ENCODE measurements around the gene NUP98.
"Not testable (repeated sequence)": the region's sequence is repeated elsewhere in the genome, so short reads cannot be mapped to it uniquely, and the experiment has no call there.

Gene NUP98

DNA sequence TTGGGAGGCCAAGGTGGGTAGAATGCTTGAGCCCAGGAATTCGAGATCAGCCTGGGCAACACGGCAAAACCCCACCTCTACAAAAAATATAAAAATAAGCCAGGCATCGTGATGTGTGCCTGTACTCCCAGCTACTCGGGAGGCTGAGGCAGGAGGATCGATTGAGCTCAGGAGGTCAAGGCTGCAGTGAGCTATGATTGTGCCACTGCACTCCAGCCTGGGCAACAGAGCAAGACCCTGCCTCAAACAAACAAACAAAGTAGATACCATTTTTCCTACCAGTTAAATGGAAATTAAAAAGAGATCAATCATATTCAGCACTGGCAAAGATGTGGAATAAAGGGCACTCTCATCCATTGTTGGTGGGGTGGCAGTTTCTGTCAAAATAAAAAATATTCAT is 140.0 kb downstream of the NUP98 start:
- H3K4me3 ChIP-seq, H3K27ac ChIP-seq: not testable (repeated sequence)

DNA sequence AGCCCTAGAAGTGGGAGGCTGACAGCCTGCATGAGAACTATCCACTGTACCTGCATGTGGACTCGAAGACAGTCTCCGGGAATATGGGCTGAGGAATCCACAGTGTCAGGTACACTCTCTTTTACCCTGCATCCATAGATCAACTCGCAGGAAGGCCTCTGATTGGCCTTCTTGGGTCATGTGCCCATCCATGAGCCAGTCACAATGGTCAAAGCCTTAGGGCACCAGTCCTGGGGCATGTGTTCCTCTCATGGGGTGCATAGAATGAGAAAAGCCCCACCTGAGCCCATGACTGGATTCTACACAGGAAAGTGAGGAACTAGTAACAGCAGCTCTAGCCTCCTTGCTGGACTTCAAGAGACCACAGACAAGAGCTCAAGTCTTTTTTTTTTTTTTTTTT is 141.8 kb downstream of the NUP98 start:
- Histone ChIP-seq H3K27ac (no peak overlapping the region), H3K4me3 (no peak overlapping the region)

DNA sequence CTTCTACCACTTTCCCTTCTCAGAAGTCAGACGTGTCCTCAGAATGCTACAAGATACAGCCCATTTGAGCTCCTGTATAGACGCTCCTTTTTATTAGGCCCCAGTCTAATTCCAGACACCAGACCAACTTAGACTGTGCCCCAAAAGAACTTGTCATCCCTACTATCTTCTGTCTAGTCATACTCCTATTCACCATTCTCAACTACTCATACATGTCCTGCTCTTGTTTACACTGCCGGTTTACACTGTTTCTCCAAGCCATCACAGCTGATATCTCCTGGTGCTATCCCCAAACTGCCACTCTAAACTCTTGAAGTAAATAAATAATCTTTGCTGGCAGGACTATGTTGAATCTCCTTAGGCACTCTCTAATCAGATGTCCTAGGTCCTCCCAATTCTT is 144.8 kb downstream of the NUP98 start:
- not testable (repeated sequence) for H3K27ac ChIP-seq, H3K4me3 ChIP-seq

DNA sequence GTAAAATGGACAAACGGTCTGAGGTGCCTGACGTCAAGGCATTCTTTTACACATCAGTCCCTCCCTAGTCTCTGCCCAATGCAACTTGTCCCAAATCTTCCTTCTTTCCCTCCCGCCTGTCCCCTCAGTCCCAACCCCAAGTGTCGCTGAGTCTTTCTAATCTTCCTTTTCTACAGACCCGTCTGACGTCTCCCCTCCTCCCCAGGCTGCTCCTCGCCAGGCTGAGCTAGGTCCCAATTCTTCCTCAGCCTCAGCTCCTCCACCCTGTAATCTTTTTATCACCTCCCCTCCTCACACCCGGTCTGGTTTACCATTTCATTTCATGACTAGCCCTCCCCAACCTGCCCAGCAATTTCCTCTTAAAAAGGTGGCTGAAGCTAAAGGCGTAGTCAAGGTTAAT is 148.0 kb downstream of the NUP98 start:
- H3K4me3 ChIP-seq, H3K27ac ChIP-seq: not testable (repeated sequence)

DNA sequence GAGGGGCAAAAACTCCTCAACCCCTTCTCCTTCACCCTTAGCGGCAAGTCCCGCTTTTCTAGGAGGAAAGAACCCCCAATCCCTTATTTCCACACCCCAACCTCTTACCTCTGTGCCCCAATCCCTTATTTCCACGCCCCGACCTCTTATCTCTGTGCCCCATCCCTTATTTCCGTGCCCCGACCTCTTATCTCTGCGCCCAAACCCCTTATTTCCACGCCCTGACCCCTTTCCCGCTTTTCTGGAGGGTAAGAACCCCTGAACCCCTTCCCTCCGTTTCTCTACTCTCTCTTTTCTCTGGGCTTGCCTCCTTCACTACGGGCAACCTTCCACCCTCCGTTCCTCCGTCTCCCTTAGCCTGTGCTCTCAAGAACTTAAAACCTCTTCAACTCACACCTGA is 148.5 kb downstream of the NUP98 start:
- H3K27ac ChIP-seq, H3K4me3 ChIP-seq: not testable (repeated sequence)

DNA sequence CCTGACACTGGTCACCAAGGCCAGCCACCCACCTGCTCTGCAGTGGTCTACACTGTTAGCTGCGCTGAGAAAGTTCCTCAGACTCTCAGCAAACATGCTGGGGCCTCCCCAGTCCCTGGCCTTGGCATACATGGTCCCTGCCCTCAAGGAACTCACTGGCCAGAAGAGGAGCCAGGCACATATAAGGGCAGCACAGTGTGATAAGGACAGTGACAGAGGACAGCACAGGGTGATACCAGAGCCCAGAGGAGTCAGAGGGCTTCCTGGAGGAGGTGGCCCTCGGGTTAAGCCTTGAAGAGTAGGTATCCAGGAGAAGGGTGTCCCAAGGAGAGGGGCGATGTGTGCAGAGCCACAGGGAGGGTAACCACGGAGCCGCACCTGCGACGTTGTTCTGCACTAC is 151.8 kb downstream of the NUP98 start:
- no peak overlapping the region for H3K27ac ChIP-seq
- no peak overlapping the region for H3K4me3 ChIP-seq

DNA sequence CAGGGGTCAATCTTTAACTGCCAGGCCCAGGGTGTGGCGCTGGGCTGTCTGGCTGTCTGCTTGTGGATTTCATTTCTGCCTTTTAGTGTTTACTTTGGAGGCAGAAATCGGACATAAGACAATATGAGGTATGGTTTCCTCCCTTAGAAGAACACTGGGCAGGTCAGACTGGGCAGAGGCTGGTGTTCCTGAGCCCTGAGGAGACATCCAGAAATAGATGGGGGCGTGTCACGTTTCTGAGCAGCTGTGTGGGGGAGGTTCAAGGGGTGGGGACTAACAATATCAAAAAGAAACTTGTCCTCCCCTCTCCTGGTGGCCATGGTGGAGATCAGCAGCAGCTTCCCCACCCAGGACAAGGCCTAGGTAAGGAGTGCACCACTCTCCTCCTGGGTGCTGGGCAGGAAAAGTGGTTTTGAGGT is 152.5 kb downstream of the NUP98 start, which contains the start of gene ART1:
Gene ART1, plus strand, starts transcription at position 312 of the 419 bp plus-strand sequence. CDS start 14,086 bp downstream, outside the sequence.
- H3K4me3 ChIP-seq: no peak within 1 kb of the TSS
- no peak within 1 kb of the TSS for H3K27ac ChIP-seq

DNA sequence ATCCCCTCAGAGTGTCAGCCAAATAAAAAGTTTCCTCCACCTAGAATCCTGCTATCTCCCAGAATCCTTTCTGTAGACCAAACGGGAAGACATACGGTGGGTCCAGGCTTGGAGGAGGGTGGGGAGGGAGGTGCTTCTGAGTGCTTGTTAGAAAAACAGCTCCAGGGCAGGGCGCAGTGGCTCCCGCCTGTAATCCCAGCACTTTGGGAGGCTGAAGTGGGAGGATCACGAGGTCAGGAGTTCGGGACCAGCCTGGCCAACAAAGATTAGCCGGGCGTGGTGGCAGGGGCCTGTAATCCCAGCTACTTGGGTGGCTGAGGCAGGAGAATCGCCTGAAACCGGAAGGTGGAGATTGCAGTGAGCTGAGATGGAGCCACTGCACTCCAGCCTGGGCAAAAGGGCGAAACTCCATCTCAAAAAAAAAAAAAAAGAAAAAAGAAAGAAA is 154.2 kb downstream of the NUP98 start:
- peak overlapping the region in 1 of 7 experiments; percentile 50 for H3K4me3 ChIP-seq
- H3K27ac ChIP-seq: not testable (repeated sequence)

DNA sequence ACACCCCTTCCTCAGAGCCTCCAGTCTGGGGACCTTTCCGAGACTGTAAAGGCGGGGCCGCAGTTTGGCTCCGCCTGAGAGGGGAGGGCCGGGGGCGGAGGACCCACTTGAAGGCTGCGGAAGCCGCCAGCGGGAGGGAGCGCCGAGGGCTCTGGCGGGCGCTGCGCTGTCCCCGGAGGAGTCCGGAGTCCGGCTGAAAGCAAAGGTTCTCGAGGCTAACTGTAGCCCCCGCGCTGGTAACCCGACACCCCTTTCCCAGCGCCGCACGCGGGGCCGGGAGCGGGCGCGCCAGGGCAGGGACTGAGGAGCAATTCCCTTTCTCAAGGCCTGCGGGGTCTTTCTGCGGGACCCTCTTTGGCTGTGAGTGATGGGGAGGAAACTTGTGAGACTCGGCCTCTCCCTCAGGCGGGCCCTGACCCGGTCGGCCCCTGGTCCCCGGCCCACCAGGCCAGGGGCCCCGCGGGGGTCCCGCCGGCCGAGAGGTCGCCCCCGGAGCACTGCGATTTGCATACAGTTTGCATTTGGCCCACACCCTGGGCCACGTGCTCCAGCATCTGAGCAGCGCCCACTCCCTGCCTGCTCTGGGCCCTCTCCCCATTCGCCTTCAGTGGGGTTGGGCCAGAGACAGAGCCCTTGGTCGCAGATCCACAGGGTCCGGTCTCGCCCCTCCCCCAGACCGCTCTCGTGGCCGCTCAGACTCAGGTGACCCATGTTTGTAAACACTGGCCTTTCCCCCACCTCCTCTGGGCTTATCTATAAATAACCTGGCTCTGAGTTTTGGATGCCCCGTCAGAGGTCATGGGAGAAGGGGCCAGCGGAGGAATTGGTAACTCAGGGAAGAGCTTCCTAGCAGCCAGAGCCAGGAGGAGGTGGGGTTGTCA is 155.0 kb downstream of the NUP98 start:
- Histone ChIP-seq H3K4me3 (peak overlapping the region; percentile 19 to 55 (median 44)), H3K27ac (peak overlapping the region in 10 of 21 experiments; percentile 1 to 64 (median 29))

DNA sequence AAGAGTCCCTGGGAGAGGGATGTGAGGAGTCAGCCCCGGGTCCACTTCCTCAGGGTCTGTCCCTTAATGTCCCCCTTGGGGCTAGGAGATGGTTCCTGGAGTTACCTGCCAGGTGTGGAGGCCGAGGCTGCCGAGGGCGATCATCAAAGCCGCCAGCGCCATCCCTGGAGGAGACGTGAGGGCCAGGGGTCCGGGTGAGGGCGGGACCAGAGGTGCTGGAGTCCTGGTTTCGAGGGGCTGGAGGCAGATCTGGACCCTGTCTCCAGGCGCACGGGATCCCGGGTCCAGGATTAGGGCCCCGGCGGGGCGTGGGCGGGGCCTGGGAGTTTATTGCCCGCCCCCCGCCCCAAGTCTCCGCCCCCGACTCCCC is 155.7 kb downstream of the NUP98 start, which contains the start of gene ART5:
Gene ART5, minus strand, starts transcription at position 292 of the 370 bp plus-strand sequence. Its CDS starts 130 bp downstream, at position 162.
- Histone ChIP-seq H3K27ac (peak within 1 kb of the TSS in 10 of 21 experiments; percentile 1 to 64 (median 29)), H3K4me3 (peak within 1 kb of the TSS; percentile 19 to 55 (median 44))

DNA sequence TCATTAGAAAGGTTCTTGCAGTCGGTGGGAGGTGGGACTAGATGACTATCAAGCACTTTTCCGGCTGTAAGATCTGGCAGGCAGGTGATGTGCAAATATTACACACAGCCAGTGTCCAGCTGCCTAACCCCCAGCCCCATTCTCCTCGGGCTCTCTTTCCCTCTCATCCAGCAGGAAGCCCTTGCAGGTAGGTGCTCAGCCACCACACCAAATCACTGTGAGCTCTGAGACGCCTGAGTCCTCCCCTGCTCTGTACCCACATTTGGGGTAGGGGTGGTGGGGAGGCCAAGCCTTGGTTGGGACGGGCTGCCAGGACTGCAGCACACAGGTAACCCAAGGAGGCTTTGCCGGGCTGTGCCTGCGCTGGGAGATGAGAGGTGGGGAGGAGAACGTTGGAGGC is 156.2 kb downstream of the NUP98 start:
- H3K4me3 ChIP-seq: no peak overlapping the region
- no peak overlapping the region for H3K27ac ChIP-seq

DNA sequence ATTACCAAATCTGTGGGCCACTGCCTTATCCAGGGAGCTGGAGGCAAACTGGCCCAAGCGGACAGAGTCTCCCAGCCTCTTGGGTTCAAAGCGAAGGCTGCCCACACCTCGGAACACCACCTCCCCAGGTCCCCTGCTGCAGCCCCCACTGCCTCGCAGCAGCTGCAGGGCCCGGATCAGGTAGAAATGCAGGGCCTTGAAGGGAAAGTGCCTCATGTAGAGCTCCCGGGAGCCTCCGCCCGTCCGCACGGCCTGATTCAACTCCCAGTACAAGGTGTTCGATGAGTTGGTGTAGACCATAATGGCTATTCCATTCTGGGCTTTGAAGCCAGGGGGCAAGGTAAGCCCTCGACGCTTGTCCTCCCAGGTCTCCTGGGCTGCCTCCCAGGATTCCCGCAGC is 157.5 kb downstream of the NUP98 start:
- H3K4me3 ChIP-seq: no peak overlapping the region
- H3K27ac ChIP-seq: no peak overlapping the region

DNA sequence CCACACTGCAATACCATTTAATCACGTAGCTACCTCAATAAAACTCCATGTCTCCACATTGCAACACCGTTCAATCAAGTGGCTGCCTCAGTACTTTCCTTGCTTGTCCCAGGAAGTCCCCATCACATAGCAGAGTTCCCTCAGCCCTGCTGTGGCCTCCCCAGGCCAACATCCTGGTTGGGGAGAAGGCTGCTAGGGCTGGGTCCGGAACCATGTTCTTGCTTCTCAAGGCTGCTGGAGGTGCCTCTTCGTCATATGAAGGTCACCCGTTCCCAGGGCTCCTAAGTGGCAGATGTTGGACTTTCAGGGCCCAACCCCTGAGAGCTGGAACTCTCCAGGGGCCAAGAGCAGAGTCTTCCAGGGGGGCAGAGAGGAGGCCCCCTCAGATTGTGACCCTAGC is 158.8 kb downstream of the NUP98 start:
- Histone ChIP-seq H3K27ac (no peak overlapping the region), H3K4me3 (no peak overlapping the region)

DNA sequence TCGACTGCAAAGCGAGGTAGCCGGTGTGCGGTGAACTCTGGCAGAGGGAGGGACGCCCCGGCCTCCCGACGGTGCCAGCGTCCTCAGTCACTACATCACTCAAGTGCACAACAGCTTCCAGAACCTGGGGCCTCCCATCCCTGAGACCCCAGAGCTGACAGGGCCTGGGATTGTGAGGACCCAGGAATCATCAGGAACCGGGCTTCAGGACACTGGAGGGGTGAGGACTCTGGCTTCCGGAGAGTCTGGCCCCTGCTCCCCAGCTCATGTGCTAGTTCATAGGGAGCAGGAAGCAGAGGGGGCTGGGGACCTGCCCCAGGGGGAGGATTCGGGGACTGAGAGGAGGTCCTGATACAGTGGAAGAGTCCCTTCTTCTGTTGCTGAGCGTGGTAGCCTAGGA is 160.2 kb downstream of the NUP98 start:
- no peak overlapping the region for H3K27ac ChIP-seq

DNA sequence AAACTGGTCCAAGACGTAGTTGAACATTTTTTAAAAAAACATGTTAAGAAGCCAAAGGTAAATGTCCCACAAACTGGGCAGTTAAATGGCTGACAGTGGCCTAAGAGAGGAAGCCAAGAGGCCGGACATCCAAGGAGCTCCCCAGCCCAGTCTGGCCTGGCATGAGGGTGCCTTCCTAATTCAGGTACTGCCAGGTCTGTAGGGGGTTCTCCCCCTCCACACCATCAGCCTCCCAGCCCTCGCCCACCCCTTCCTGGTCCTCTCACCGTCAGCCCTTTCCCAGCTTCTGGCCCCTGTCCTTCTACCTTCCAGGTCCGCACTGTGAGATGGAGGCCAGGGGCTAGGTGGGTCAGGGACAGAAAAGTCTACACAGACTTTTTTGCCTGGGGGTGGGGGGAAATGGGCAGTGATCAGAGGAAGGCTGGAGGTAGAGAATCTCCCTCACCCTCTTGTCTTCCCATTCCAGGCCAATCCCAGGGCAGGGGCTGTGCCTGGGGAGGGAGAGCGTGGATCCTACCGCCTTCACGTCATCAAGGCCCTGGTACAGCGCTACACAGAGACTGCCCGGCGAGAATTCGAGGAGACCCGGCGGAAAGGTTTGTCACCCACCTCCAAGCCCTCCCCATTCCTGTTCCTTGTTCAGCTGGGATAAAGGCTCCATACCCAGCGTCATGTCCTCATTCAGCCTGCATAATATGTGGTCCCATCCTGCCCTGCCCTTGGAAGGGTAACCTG is 161.5 kb downstream of the NUP98 start:
- no peak overlapping the region for H3K27ac ChIP-seq
- H3K4me3 ChIP-seq: no peak overlapping the region

More for the DNA sequence above, 160.2 kb downstream of the NUP98 start:
- H3K4me3 ChIP-seq: no peak overlapping the region

DNA sequence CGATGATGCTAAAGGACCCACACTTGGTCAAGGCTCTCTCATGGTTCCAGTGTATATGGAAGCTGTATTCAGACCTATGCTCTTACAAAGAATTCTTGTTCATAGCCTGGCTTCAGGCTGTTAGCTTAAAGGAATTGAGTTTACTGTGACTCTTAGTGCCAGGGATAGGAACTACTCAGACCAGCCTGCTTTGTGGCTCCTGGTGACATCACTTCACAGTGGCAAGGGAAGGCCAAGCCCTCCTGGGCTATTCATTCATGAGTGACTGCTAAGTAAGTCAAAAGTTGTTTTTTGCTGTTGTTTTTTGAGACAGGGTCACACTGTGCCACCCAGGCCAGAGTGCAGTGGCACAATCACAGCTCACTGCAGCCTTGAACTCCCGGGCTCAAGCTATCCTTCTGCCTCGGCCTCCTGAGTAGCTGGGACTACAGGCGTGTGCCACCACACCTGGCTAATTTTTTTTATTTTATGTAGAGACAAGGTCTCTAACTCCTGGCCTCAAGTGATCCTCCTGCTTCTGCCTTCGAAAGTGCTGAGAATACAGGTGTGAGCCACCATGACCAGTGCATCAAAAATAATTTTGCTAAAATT is 165.2 kb downstream of the NUP98 start:
- Histone ChIP-seq H3K4me3 (no peak overlapping the region), H3K27ac (no peak overlapping the region)

DNA sequence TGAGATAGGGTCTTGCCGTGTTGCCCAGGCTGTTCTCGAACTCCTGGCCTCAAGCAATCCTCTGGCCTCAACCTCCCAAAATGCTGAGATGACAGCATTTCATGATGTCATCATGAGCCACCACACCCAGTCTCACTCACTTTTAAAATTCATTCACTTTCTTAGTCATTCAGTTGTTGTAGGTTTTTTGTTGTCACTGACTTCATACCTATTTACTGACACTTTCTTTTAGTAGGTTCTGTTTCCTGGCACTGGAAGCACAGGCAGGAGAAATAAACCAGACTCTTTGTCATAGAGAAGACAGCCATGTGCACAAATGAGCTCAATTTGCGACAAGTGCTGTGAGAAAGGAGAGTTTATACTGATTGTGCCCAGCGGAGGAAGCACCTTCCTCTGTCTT is 166.0 kb downstream of the NUP98 start:
- Histone ChIP-seq H3K4me3 (no peak overlapping the region), H3K27ac (no peak overlapping the region)

DNA sequence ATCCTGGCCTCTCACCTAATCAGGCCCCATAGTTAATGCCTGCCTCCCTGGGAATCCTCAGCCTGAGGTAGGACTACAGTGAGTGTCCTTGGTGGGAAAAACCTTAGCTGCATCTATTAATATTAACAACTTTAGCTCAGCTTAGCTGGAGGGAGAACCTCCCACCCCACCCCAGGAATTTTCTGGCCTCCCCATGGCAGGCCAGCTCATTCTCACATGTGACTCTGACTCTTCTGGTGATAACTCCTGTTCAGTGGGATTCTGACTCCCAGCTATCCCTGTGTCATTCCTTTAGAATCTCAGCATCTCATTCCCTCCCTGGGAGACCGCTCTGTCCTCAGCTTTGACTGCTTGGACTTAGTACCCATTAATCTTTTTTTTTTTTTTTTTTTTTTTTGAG is 170.1 kb downstream of the NUP98 start:
- Histone ChIP-seq H3K4me3 (no peak overlapping the region), H3K27ac (peak overlapping the region in 1 of 21 experiments; percentile 18)

DNA sequence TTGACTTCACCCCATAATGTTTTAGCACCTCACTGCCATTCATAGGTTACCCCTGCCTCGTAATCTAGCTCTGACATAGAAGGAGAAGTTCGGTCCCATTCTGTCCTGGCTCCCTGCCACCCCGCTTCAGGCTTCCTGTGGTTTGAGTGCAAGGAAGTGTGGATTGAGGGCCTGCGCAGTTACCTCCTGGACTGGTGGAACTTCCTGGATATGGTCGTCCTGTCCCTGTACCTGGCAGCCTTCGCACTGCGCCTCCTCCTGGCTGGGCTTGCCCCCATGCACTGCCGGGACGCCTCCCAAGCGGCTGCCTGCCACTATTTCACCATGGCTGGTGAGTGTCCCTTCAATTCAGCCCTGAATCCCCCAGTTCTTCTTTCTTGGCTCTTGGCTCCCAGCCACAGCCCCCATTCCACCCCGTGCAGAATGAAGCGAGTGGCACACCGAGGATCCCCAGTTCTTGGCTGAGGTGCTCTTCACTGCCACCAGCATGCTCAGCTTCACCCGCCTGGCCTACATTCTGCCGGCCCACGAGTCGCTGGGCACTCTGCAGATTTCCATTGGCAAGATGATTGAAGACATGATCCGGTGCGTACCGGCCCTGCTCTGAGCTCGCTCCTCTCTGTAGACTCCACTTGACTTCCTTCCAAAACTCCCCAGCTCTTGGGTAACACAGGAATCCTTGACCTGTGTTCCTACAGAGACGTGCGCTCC is 170.9 kb downstream of the NUP98 start:
- Histone ChIP-seq H3K27ac (peak overlapping the region in 2 of 21 experiments; percentile 18 to 25), H3K4me3 (no peak overlapping the region)

All from skin epidermis (tissue), 12 donors.